Spleen (tissue), 7 donors: ENCODE results near the gene PSMF1.

Experiments used
- POLR2A ChIP-seq, 3 donors: fragments of 450-650 bp; IDR thresholded peaks; one replicate each; pipeline ENCODE4 v1.5.1; 2017; ENCODE audit warnings: antibody characterized with exemption in 3 of 3, mild to moderate bottlenecking in 1 of 3
- TF ChIP-seq, protein P1 (sequence below), 11 experiments: fragments of 200-600 bp in 7 of 11; fragments of 450-650 bp in 4 of 11; sonication (generic) in 4 of 11; IDR thresholded peaks in 8 of 11; conservative IDR thresholded peaks in 3 of 11; 1 replicate in 7 of 11; 2 replicates in 4 of 11; pipeline versions ENCODE4 v1.4.0 to v1.8.0; 2016 to 2021; ENCODE audit warnings: antibody characterized with exemption in 11 of 11, inconsistent platforms in 4 of 11, mild to moderate bottlenecking in 1 of 11
- donor health status: DM: no; HTN: no; CAD: no; lungs with moderate emphysema.
- donor health status: DM: no; HTN: no; CAD: no.
- donor health status: DM: no; HTN: no; CAD: no.

DNA sequence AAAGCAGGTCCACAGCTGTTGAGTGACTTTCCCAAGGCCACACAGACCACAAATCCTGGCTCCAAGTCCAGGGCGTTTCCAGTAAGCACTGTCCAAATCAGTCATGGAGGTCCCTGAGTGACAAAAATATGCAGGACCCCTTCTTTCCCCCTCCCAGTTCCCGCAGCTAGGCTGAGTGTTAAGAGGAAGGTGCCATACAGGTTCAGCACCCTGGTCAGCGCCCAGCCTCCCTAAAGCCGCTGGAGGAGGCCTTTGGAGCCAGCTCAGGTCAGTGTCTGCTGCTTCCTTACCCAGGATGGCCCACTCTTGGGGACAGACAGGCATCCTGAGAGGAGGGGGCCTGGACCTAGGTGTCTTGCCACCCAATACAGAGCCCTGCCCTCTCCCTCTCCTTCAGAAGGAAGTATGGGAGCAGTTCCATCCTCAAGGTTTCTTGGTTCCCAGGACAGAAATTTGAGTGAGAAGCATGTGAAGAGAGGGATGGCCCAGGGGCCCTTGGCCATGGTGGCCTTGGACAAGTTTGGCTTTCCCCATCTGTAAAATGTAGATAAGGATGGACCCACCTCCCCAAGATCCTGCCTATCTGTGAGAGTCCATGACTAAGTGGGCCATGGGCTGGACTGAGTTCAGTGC lies 53.2 kb downstream of the PSMF1 start:
- TF ChIP-seq, protein P1, sequence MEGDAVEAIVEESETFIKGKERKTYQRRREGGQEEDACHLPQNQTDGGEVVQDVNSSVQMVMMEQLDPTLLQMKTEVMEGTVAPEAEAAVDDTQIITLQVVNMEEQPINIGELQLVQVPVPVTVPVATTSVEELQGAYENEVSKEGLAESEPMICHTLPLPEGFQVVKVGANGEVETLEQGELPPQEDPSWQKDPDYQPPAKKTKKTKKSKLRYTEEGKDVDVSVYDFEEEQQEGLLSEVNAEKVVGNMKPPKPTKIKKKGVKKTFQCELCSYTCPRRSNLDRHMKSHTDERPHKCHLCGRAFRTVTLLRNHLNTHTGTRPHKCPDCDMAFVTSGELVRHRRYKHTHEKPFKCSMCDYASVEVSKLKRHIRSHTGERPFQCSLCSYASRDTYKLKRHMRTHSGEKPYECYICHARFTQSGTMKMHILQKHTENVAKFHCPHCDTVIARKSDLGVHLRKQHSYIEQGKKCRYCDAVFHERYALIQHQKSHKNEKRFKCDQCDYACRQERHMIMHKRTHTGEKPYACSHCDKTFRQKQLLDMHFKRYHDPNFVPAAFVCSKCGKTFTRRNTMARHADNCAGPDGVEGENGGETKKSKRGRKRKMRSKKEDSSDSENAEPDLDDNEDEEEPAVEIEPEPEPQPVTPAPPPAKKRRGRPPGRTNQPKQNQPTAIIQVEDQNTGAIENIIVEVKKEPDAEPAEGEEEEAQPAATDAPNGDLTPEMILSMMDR (IDR thresholded peaks at IDR 0.05 in 8 of 11, conservative IDR thresholded peaks at IDR 0.05 in 3 of 11), result no peak
- TF ChIP-seq POLR2A (IDR thresholded peaks at IDR 0.05), result no peak
